ENCODE data around the gene C5. TPM values are rescaled to one million over a fixed set of nuclear protein-coding genes. Genes with fewer than 3 reads are reported as not detected.
"Not testable (repeated sequence)": the region's sequence is repeated elsewhere in the genome, so short reads cannot be mapped to it uniquely, and the experiment has no call there.

The C5 gene
- total and polyA plus RNA-seq, 8 donors, result 5.2 to 29.9 (median 14.6) TPM

GRCh38 chr9:121053544-121053943 lies 3.5 kb upstream of the C5 start:
- no peak overlapping the region for H3K27ac ChIP-seq
- DNase-seq, result peak in 2 of 6 donors; percentile 29 to 37
- TF ChIP-seq, protein P1, sequence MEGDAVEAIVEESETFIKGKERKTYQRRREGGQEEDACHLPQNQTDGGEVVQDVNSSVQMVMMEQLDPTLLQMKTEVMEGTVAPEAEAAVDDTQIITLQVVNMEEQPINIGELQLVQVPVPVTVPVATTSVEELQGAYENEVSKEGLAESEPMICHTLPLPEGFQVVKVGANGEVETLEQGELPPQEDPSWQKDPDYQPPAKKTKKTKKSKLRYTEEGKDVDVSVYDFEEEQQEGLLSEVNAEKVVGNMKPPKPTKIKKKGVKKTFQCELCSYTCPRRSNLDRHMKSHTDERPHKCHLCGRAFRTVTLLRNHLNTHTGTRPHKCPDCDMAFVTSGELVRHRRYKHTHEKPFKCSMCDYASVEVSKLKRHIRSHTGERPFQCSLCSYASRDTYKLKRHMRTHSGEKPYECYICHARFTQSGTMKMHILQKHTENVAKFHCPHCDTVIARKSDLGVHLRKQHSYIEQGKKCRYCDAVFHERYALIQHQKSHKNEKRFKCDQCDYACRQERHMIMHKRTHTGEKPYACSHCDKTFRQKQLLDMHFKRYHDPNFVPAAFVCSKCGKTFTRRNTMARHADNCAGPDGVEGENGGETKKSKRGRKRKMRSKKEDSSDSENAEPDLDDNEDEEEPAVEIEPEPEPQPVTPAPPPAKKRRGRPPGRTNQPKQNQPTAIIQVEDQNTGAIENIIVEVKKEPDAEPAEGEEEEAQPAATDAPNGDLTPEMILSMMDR (IDR thresholded peaks at IDR 0.05), result no peak
- H3K4me3 ChIP-seq, result no peak overlapping the region
- peak; percentile 19 to 59 (median 56) for ATAC-seq
- H3K4me1 ChIP-seq, result peaks cover 0 to 46% (median 14%) of the 10 kb centered on the region in 3 donors
- H3K27me3 ChIP-seq, result no peaks in the 10 kb centered on the region
- 33 to 35% methylated on average over 4 of the region's 4 CpGs for WGBS, 2 donors
- intact Hi-C loops (cut with DNase I), result loop anchor here in 1 of 3 donors (10.0 kb wide), 1 partner anchor 69 kb away; no protein-coding TSS in a partner anchor
- no peaks in the 10 kb centered on the region for H3K36me3 ChIP-seq
- FAIRE-seq, result no peak
- no peaks in the 10 kb centered on the region for H3K9me3 ChIP-seq

- TF ChIP-seq, protein P1 (IDR thresholded peaks at IDR 0.05), result no peak
- FAIRE-seq, result no peak
- Histone ChIP-seq H3K4me3 (peak overlapping the region in 1 of 4 donors; percentile 38), H3K27ac (no peak overlapping the region), H3K9me3 (no peaks in the 10 kb centered on the region), H3K4me1 (peaks cover 0 to 55% (median 25%) of the 10 kb centered on the region in 3 donors), H3K27me3 (no peaks in the 10 kb centered on the region), H3K36me3 (no peaks in the 10 kb centered on the region)
- intact Hi-C loops (cut with DNase I), result no loop called here
- DNase-seq, result no peak
- peak in 2 of 4 donors; percentile 50 to 56 for ATAC-seq
These were observed 1.5 kb downstream of the C5 start for GRCh38 chr9:121048618-121049017.

DNA sequence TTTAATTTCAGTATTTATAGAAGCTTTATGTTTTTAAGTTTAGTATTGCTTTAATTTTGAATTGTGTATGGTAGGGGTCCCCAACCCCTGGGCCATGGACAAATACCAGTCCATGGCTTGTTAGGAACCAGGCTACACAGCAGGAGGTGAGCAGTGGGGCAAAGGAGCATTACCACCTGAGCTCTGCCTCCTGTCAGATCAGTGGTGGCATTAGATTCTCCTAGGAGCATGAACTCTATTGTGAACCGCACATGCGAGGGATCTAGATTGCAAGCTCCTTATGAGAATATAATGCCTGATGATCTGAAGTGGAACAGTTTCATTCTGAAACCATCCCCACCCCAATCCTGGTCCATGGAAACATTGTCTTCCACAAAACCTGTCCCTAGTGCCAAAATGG lies 1.9 kb downstream of the C5 start:
- ATAC-seq, result peak in 1 of 4 donors; percentile 24
- intact Hi-C loops (cut with DNase I), result no loop called here
- TF ChIP-seq, protein P1 (IDR thresholded peaks at IDR 0.05), result no peak
- Histone ChIP-seq H3K27ac (no peak overlapping the region), H3K4me1 (peaks cover 0 to 50% (median 25%) of the 10 kb centered on the region in 3 donors), H3K9me3 (no peaks in the 10 kb centered on the region), H3K27me3 (no peaks in the 10 kb centered on the region), H3K4me3 (peak overlapping the region in 1 of 4 donors; percentile 38), H3K36me3 (no peaks in the 10 kb centered on the region)
- no peak for DNase-seq
- WGBS, 2 donors, result 39 to 60% methylated on average over 2 of the region's 2 CpGs
- no peak for FAIRE-seq

GRCh38 chr9:121038804-121039203 lies 11.3 kb downstream of the C5 start:
- no peak for ATAC-seq
- TF ChIP-seq, protein P1 (IDR thresholded peaks at IDR 0.05), result no peak

GRCh38 chr9:121038362-121038761 lies 11.7 kb downstream of the C5 start:
- WGBS, 2 donors, result 92 to 94% methylated on average over 2 of the region's 2 CpGs
- Histone ChIP-seq H3K9me3 (no peaks in the 10 kb centered on the region), H3K36me3 (no peaks in the 10 kb centered on the region), H3K4me1 (no peaks in the 10 kb centered on the region), H3K27me3 (no peaks in the 10 kb centered on the region), H3K4me3 (no peak overlapping the region), H3K27ac (no peak overlapping the region)
- intact Hi-C loops (cut with DNase I), result no loop called here
- TF ChIP-seq, protein P1 (IDR thresholded peaks at IDR 0.05), result no peak
- FAIRE-seq (no peak), DNase-seq (no peak), ATAC-seq (no peak)

More at GRCh38 chr9:121038804-121039203, 11.3 kb downstream of the C5 start:
- Histone ChIP-seq H3K4me1 (no peaks in the 10 kb centered on the region), H3K36me3 (no peaks in the 10 kb centered on the region), H3K27me3 (no peaks in the 10 kb centered on the region), H3K4me3 (no peak overlapping the region), H3K9me3 (no peaks in the 10 kb centered on the region), H3K27ac (no peak overlapping the region)
- DNase-seq (no peak), FAIRE-seq (no peak)
- intact Hi-C loops (cut with DNase I), result no loop called here

- not testable (repeated sequence) for H3K27me3 ChIP-seq
These were observed 14.4 kb downstream of the C5 start for GRCh38 chr9:121035717-121036116.

More at GRCh38 chr9:121035717-121036116, 14.4 kb downstream of the C5 start:
- H3K4me3 ChIP-seq; H3K4me1 ChIP-seq; H3K36me3 ChIP-seq; H3K9me3 ChIP-seq; H3K27ac ChIP-seq; DNase-seq; intact Hi-C loops (cut with DNase I); ATAC-seq; FAIRE-seq: not testable (repeated sequence)
